GM19025 (cell line): ENCODE measurements around the gene CNOT8.
"Not testable (repeated sequence)": the region's sequence is repeated elsewhere in the genome, so short reads cannot be mapped to it uniquely, and the experiment has no call there.

Source experiments
- ATAC-seq: cut with Tn5 transposase; IDR thresholded peaks from one replicate; pipeline ENCODE4 v1.9.1; 2021; ENCODE audit warnings: mild to moderate bottlenecking, low read depth, moderate library complexity; ENCODE audit not compliant: unreplicated experiment

CNOT8 gene

DNA sequence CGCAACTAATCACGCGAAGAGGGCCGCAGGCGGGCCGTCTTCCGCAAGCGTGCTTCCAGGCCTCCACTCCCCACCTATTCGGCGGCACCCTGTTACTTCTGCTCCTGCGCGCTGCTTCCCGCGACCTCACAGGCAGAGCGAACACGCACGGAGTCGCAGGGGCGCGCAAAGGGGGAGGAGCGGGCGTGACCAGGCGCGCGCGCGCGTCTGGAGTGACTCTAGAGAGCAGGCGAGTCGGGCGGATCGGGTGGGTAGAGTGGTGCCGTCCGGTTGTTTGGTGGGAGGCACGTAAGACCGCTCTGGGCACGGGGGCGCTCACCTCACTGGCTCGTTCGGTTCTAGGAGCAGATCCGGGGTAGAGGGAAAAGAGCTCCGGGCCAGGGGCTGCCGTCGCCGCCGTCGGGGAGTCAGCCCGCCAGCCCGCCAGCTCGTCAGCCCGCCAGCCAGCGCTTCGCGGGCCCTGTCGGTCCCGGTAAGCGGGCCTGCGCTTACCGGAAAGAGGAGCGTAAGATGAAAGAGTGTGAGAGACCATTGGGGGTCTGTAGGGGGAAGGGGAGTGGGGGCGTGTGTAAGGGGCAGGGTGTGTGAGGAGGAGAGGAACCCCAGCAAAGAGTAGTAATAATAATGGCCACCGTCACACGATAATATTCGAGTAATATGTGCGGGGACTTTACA is at the start of gene CNOT8:
TSS of gene CNOT8 (plus strand) at position 331 of the 675 bp plus-strand sequence. CDS start 4,652 bp downstream, outside the sequence.
- ATAC-seq: peak; percentile 72

DNA sequence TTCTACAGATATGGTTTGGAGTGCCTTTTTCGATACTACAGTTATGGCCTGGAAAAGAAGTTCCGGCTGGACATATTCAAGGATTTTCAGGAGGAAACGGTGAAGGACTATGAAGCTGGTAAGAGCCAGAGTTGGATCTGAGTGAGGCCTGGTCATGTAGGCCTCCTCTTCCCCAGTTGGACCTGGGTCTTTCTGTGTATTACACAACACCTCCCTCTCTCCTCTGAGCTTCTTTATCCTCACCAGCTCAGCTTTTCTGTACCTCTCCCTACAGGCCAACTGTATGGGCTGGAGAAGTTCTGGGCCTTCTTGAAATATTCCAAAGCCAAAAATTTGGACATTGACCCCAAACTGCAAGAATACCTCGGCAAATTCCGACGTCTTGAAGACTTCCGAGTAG is 47.2 kb upstream of the CNOT8 start:
- ATAC-seq: no peak

DNA sequence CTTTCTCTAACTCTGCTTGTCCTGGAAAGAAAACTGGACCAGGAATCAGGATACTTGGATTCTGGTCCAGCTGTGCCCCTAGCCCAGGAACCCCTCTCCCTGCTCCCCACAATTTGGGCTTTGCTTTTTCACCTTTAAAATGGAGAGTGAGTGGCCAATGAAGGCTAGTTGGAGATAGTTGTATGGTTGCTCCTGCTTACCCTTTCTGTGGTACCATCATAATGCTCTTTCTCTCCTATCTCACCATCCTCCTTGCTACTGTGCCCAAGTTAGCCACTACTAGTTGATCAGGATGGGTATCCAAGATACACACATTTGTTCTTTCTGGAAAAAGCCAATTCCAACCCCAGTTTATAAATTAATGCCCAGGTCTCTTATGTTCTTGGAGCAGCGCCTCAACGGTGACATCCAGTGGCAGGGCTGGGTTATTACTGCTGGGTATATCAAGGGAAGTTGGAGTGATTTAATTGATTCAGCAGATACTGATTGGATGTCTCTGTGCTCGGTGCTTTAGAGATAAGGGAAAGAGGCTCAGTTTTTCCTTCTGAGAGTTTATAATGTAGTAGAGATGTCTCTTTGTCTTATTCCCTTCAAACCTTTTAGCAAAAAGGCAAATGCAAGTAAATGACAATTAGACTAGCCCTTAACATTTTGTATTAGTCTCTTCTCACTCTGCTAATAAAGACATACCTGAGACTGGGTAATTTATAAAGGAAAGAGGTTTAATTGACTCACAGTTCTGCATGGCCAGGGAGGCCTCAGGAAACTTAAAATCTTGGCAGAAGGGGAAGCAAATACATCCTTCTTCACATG is 46.6 kb upstream of the CNOT8 start:
- no peak for ATAC-seq

DNA sequence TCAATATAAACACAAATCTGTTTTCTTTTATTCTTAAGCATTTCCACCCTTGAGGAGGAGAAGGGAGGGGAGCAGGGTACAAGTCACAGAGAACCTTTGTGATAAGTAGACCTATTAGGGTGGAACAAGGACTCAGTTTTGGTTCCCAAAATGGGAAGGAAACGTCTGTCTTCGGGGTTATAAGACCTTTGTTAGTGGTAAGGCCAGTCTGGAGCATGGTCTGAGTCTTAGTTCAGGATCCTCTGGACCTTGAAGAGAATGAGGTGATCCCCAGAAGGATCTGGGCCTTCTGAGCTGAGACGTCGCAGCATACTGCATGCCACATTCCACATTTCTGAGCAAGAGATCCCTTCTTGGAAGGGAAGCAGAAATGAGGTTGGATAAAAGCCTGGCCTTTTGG is 45.3 kb upstream of the CNOT8 start:
- ATAC-seq: no peak

DNA sequence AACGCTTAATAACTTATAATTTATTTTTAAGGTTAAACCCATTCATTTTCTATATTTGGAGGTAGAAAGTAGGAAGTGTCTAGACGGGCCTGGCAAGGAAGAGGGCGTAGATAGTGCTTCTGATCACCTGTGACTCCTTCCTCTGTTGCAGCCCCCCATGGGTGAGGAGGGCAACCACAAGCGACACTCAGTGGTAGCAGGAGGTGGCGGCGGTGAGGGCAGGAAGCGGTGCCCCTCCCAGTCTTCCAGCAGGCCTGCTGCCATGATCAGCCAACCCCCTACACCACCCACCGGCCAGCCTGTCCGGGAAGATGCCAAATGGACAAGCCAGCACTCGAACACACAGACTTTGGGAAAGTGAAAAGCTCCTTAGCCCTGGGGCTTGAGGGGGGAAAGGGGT is 44.7 kb upstream of the CNOT8 start:
- ATAC-seq: no peak

DNA sequence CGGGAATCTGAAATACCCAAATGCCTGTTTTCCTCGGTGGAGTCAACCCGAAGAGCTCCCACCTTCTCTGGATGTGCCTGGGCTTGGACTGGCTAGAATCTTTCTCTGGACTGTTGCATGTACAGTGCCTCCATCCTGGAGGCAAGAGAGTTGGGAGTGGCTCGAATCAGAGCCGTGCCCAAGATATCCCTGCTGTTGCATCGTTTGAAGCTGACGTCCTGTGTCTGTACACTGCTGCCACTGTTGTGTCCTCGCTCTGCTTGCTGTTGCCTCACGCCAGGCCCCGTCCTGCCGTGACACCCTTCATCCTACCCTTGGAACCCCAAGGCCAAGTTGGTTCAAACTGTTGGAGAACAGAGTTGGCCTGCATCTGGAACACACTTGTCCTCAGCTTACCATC is 43.4 kb upstream of the CNOT8 start:
- no peak for ATAC-seq

DNA sequence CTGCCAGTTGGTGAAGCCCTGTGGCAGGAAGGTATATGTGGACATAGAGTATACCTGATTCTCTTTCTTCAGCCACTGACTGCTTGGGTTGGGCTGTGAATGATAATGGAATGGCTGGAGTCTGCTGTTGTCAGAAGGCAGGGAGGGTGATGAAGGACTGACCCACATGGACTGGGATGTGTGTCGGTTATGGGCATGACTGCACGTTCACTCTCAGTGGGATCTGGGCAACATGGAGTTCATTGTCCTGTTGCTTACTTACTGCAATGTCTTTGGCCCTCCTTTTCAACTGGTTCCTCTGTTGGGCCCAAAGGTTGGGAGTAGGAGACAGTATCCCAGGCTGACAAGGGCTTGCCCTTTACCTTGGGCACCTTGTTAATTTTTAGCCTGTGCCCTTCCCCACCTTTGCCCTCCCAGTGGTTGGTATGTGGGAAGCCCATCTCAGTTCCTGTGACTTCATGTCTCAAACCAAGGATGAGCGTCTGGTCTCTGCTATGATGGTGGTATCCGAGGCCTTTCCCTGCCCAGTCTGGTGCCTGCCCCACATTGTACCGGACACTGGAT is 42.7 kb upstream of the CNOT8 start:
- no peak for ATAC-seq

DNA sequence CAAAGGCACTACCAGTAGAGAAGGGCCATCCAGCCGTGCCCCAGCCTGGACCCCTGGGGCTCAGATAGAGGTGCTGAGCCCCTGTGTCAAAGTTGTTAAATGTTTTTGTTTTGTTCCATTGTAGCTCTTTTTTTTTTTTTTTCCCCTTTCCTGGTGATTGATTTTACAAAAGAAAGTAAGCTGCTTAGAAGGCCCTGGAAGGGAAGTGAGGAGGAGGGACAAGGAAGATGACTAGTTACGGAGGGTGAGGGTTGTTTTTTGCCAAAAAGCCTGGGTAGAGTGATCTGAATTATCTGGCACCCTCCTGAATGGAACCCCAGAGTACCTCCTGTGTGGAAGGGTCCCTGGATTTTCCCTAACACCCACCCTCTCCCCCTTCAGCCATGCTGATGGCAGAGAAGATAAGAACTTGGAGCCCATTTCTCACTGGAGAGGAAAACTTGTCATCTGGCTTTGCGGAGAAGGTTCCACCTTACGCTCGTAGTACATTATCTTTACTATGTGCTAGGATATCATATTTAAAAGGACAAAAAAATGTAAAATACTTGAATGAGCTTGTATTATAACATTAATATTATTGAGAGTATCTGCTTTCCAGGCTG is 41.4 kb upstream of the CNOT8 start:
- ATAC-seq: no peak

DNA sequence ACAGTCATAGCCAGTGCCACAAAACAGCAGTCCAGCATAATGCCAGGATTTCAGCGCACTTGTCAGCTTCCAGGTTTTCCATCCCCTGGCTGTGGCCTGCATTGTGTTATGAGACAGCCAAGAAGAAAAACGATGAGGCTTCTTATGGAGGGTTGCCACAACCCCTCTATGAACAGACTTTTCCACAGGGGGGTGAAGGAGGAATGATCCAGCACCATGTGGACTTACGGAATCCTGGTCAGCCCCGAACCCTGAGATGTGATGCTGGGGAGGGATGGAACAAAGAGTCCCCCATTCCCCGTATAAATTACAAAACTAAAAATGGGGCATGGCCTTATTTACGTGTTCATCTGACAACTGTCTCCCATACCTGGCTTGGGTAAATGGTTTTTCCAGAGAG is 40.6 kb upstream of the CNOT8 start:
- no peak for ATAC-seq

DNA sequence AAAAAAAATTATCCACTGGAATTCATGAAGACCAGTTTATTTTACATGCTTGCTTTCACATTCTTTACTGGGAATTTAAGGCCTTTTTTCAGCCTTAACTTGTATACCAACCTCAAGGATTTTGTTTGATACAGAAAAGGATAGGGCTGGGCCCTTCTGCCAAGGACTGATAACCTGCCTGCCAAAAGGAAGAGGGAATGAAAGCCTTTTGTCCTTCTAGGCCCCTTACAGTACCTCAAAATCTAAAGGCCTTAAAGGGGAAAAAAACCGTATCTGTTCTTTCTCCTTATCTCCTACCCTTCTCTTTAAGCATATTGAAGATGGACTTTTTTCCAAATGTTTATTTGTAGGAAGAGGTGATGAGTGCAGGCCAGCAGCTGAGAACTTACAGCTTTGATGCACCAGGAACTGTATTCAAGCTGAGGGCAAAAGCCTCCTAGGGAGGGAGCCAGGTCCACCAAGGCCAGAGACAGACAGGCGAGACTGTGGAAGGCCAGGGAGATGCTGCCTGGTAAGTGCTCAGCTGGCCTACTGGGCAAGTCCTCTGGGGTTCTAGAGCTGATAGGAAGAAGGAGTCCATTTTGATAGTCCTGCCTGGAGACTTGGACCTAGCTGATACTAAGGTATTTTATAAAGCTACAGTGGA is 39.8 kb upstream of the CNOT8 start:
- ATAC-seq: no peak

DNA sequence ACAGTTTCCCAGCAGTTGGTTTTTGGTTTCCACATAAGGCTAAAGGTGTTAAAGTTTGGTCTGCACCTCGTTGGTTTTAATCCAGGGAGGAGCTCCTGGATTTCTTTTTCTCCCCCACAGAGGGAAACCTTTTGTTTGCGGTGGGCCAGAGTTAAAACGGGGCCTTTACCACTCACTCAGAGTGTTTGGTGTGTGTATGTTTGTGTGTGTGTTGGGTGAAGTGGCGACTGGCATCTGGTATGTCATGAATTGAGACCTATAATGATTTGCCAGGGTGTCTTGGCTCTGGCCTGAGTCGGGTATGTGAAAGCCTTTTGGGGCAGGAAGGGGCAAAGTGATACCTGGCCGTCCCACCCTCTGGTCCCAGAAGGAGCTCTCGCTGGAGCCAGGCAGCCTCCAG is 38.9 kb upstream of the CNOT8 start:
- no peak for ATAC-seq

DNA sequence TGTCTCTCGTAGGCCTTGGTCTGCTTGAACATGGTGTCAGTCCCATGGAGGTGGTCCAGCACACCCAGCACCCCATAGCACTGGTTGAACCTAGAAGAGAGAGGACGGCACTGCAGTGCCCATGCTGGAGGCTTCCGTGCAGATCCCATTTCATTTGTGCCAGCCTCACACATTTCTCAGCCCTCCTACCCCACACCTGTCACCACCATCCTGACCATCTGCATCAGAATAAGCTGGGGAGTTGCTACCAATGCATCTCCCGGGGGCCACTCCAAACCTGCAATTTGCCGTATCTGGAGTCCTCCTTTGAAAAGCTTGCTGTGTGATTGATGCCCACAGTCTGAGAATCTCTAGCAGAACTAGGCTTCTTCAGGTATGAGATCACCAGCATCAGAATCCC is 38.0 kb upstream of the CNOT8 start:
- ATAC-seq: no peak

DNA sequence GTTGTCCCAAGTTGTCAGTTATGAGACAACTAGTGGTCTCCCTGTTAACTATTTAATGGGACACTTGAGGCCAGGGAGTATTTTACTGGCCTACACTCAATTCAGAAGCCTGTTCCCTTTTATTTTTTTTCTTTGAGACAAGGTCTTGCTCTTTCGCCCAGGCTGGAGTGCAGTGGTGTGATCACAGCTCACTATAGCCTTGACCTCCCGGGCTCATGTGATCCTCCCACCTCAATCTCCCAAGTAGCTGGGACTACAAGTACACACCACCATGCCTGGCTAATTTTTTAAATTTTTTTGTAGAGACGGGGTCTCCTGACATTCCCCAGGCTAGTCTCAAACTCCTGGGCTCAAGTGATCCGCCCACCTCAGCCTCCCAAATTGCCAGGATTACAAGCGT is 35.5 kb upstream of the CNOT8 start:
- not testable (repeated sequence) for ATAC-seq

DNA sequence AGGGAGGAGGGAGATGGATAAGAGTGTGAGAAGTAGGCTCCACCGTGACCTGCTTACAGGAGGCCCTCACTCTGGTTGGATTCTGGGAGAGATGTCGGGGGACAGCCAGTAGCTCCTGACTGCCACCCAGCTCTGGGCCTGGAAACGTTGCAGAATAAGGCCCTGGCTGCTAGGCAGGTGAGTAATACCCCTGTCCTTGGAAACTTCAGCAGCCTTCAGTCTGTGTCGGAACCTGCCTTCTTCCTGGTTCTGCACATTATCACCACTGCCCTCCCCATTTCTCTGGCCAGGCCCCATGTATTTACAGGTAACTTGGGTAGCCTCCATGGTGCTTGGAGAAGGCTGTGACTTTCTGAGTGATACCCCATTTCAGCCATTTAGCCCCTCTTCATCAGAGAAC is 34.8 kb upstream of the CNOT8 start:
- ATAC-seq: no peak

DNA sequence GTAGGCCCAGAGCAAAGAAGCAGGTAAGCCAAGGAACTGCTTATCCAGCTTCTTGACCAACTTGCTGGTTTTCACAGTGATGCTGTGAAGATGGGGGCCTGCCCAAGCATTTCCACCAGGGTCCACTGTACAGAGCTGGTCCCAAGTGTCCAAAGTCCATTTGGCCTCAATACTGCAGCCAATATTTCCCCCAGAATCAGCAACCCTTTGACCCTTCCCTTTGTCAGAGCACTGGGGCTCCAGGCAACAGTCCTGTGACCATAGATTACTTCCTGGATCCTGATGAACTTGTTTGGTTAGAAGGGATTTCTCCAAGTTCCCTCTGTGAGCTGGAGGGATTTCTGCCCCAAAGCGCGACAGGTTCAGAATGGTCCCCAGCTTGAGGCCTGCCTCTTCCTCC is 34.4 kb upstream of the CNOT8 start:
- no peak for ATAC-seq

DNA sequence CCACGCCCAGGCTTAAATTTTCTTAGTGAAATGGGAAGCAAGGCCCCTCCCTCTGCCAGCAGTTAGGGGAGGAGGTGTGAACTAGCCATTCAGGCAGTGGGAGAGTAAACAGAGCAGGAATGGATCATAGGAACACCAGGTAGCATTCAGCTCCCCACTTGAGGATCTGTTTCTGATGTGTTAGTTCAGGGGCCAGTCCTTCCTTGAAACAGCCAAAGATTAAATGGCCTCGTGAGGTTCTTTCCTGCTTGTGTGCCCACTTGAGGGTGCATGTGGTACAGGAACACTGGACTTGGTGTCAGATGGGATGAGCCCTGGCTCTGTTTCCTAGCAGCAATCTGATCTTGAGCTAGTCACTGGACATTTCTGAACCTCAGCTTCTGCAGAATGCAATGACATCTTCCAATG is 29.2 kb upstream of the CNOT8 start:
- no peak for ATAC-seq

DNA sequence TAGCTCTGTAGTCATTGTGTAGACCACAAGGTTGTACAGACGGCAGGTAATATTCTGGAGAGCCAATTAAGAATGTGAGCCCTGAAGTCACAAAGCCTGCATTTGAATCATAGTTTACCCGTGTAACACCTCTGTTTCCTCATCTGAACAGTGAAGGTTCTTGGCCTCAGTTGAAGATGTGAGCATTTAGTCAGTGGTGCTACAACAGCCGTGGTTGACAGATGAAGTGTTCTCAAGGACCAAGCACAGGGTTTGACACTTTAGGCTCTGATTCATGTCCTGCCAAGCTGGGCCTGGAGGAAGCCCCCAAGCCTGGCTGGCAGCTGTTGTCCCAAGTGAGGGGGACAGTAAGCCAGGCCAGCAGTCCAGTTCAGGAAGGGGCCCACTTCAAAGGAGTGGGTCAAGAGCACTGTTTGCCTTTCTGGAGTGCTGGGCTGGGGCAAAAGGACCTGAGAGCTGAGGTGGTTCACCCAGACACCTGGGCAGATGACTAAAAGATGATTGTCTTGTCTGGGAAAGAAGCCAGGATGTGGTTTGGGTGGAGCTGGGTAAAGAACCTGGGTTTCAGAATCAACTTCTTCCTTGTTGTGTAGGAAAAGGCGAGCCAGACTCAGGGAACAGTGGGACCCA is 28.7 kb upstream of the CNOT8 start:
- no peak for ATAC-seq

DNA sequence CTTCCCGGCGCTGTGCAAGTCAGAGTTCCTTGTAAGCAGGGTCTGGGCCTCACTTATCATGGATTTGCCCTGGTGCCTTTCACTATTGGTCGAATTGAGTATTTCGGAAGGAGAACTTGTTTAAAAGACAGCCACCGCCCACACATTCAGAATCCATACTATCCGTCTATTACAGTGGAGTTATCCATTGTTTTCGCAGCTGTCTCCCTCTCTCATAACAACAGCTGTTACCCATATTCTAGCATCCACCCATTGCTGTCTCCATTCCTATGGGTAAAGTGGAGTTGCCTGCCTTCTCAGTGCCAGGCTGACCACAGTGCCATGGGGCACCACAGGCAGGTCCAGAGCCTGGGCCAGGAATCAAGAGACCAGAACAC is 28.2 kb upstream of the CNOT8 start:
- ATAC-seq: no peak

DNA sequence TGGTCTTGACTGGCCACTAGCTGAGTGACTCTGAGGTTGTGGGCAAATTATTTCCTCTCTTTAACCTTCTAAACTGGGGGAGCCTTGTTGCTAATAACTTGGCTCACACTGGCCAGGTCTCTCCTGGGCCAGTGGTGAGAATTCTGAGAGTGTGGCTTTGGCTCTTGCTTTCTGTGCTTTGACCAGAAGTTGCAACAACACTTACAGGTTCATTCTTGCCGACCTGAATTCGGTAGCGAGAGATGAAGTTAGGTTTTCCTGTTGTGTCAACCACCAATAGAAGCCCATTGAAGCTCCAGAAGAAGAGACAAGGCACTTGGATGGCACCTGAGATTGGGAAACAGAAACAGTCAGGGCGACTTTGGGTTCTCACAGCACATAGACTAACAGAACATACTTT is 27.8 kb upstream of the CNOT8 start:
- ATAC-seq: no peak

DNA sequence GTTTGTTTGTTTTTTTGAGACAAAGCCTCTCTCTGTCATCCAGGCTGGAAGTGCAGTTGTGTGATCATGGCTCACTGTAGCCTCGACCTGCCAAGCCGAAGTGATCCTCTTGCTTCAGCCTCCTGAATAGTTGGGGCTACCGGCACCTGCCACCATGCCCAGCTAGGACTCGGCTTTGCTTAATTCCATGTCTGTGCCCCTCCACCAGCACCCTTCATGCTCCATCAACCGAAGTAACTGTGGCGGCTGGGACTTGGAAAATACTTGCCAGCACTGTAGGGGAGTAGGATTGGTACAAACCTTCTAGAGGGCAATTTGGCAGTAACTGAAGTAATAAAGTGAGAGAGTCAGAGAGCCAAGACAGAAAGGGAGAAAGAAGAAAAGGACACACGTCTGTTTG is 27.0 kb upstream of the CNOT8 start:
- ATAC-seq: no peak

DNA sequence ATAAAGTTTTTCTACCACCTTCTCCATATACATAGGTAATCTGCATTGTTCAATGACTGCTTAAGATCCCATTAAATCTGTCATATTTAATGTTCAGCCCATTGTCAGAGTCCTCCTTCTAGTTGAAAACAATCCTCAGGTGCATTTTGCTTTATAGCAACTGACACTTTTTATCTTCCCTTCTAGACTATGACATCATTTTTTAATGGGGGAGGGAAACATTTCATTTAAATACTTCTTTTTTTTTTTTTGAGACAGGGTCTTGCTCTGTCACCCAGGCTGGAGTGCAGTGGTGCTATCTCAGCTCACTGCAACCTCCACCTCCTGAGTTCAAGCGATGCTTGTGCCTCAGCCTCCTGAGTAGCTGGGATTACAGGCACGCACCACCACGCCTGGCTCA is 25.6 kb upstream of the CNOT8 start:
- not testable (repeated sequence) for ATAC-seq
